IPS DF 6.9 (cell line): ENCODE data around the gene NTM.
A peak's percentile ranks its signal among the peaks of the same experiment; 100 is the strongest.
"Not testable (repeated sequence)": the region's sequence is repeated elsewhere in the genome, so short reads cannot be mapped to it uniquely, and the experiment has no call there.

Experiments
- DNase-seq: peaks from one replicate; pipeline ENCODE4 v3.0.0-alpha.2; 2013; ENCODE audit warnings: low read depth, low spot score
- H3K27ac ChIP-seq: one replicate; pipeline ENCODE4 v1.5.1; 2013; ENCODE audit warnings: low read length, control low read depth
- H3K27me3 ChIP-seq: 2 replicates; pipeline ENCODE4 v1.6.1; 2013; ENCODE audit warnings: mild to moderate bottlenecking, low read length; ENCODE audit not compliant: control insufficient read depth, insufficient read depth
- H3K36me3 ChIP-seq: 2 replicates; pipeline ENCODE4 v1.6.1; 2013; ENCODE audit warnings: low read length; ENCODE audit not compliant: control insufficient read depth, insufficient read depth
- H3K4me1 ChIP-seq: 2 replicates; pipeline ENCODE4 v1.6.1; 2013; ENCODE audit warnings: low read length; ENCODE audit not compliant: control insufficient read depth, insufficient read depth
- H3K4me3 ChIP-seq: 2 replicates; pipeline ENCODE4 v1.5.1; 2013; ENCODE audit warnings: mild to moderate bottlenecking, low read length
- H3K9me3 ChIP-seq: 2 replicates; pipeline ENCODE4 v1.6.1; 2013; ENCODE audit warnings: low read length, inconsistent platforms; ENCODE audit not compliant: control insufficient read depth, insufficient read depth
- WGBS: extraction: QIAGEN DNeasy Blood & Tissue Kit; methylation state at CpG from one replicate; pipeline ENCODE4 v1.1.7; 2013; ENCODE audit warnings: mixed read lengths, missing lambda C conversion rate; ENCODE audit not compliant: insufficient read length, insufficient coverage; 5-methylcytosine and 5-hydroxymethylcytosine counted together

The NTM gene

GRCh38 chr11:131902421-131902820 is 532.0 kb downstream of the NTM start:
- no peak for DNase-seq
- H3K27me3 ChIP-seq = no peaks in the 10 kb centered on the region
- peaks cover 8% of the 10 kb centered on the region for H3K4me1 ChIP-seq
- no CpG with 5 or more reads among the region's 1 CpG for WGBS
- H3K36me3 ChIP-seq = no peaks in the 10 kb centered on the region
- no peak overlapping the region for H3K4me3 ChIP-seq
- no peaks in the 10 kb centered on the region for H3K9me3 ChIP-seq
- H3K27ac ChIP-seq = no peak overlapping the region

- Histone ChIP-seq H3K4me1 (peaks cover 9% of the 10 kb centered on the region), H3K4me3 (no peak overlapping the region), H3K27ac (no peak overlapping the region), H3K9me3 (no peaks in the 10 kb centered on the region), H3K36me3 (no peaks in the 10 kb centered on the region), H3K27me3 (no peaks in the 10 kb centered on the region)
- WGBS = no CpG with 5 or more reads among the region's 5 CpGs
- no peak for DNase-seq
Measured at GRCh38 chr11:131903074-131903473, 532.7 kb downstream of the NTM start.

GRCh38 chr11:131904756-131905155 is 534.3 kb downstream of the NTM start:
- Histone ChIP-seq H3K4me1 (peaks cover 9% of the 10 kb centered on the region), H3K36me3 (no peaks in the 10 kb centered on the region), H3K27me3 (no peaks in the 10 kb centered on the region), H3K4me3 (no peak overlapping the region), H3K27ac (no peak overlapping the region), H3K9me3 (no peaks in the 10 kb centered on the region)
- no CpG with 5 or more reads among the region's 3 CpGs for WGBS
- peak; percentile 57 for DNase-seq

GRCh38 chr11:131906963-131907362 is 536.5 kb downstream of the NTM start:
- WGBS = no CpG with 5 or more reads among the region's 4 CpGs
- Histone ChIP-seq H3K4me1 (peaks cover 7% of the 10 kb centered on the region), H3K27ac (no peak overlapping the region), H3K27me3 (no peaks in the 10 kb centered on the region), H3K4me3 (no peak overlapping the region), H3K9me3 (no peaks in the 10 kb centered on the region), H3K36me3 (no peaks in the 10 kb centered on the region)
- DNase-seq = no peak

GRCh38 chr11:131907371-131907770 is 537.0 kb downstream of the NTM start:
- Histone ChIP-seq H3K4me3 (no peak overlapping the region), H3K27ac (no peak overlapping the region), H3K9me3 (no peaks in the 10 kb centered on the region), H3K36me3 (no peaks in the 10 kb centered on the region), H3K4me1 (peaks cover 7% of the 10 kb centered on the region), H3K27me3 (no peaks in the 10 kb centered on the region)
- 100% methylated on average over 5 of the region's 5 CpGs for WGBS
- DNase-seq = no peak

GRCh38 chr11:131908316-131908715 is 537.9 kb downstream of the NTM start:
- no CpG with 5 or more reads among the region's 2 CpGs for WGBS
- Histone ChIP-seq H3K4me3 (no peak overlapping the region), H3K9me3 (no peaks in the 10 kb centered on the region)

GRCh38 chr11:131909426-131910177 is 539.2 kb downstream of the NTM start:
- no CpG with 5 or more reads among the region's 10 CpGs for WGBS
- no peaks in the 10 kb centered on the region for H3K9me3 ChIP-seq
- H3K4me1 ChIP-seq = peaks cover 6% of the 10 kb centered on the region
- no peak overlapping the region for H3K4me3 ChIP-seq
- H3K36me3 ChIP-seq = no peaks in the 10 kb centered on the region
- no peak for DNase-seq
- no peaks in the 10 kb centered on the region for H3K27me3 ChIP-seq
- H3K27ac ChIP-seq = no peak overlapping the region

More at GRCh38 chr11:131908316-131908715, 537.9 kb downstream of the NTM start:
- H3K36me3 ChIP-seq = no peaks in the 10 kb centered on the region
- DNase-seq = no peak
- H3K27ac ChIP-seq = no peak overlapping the region
- no peaks in the 10 kb centered on the region for H3K27me3 ChIP-seq
- peaks cover 7% of the 10 kb centered on the region for H3K4me1 ChIP-seq

GRCh38 chr11:131910178-131910522 is 539.7 kb downstream of the NTM start:
- Histone ChIP-seq H3K36me3 (no peaks in the 10 kb centered on the region), H3K4me3 (peak overlapping the region; percentile 50; the same call in 1 of the 2 replicates), H3K9me3 (no peaks in the 10 kb centered on the region), H3K4me1 (peaks cover 3% of the 10 kb centered on the region), H3K27me3 (no peaks in the 10 kb centered on the region), H3K27ac (no peak overlapping the region)
- no CpG with 5 or more reads among the region's 21 CpGs for WGBS
- no peak for DNase-seq

GRCh38 chr11:131910523-131911387 is 540.3 kb downstream of the NTM start:
- peaks cover 1% of the 10 kb centered on the region; the same call in 1 of the 2 replicates for H3K4me1 ChIP-seq
- H3K9me3 ChIP-seq = no peaks in the 10 kb centered on the region
- H3K4me3 ChIP-seq = peak overlapping the region; percentile 50
- H3K36me3 ChIP-seq = no peaks in the 10 kb centered on the region
- no peak overlapping the region for H3K27ac ChIP-seq
- DNase-seq = no peak
- no peaks in the 10 kb centered on the region for H3K27me3 ChIP-seq
- no CpG with 5 or more reads among the region's 105 CpGs for WGBS

GRCh38 chr11:131911388-131912032 is 541.1 kb downstream of the NTM start:
- peak overlapping the region; percentile 50 for H3K4me3 ChIP-seq
- not testable (repeated sequence) for H3K27me3 ChIP-seq, H3K27ac ChIP-seq, H3K4me1 ChIP-seq, H3K36me3 ChIP-seq, H3K9me3 ChIP-seq, DNase-seq
- no CpG with 5 or more reads among the region's 36 CpGs for WGBS
